WTC11 (cell line): ENCODE measurements around the gene GOSR2. TPM values are rescaled to one million over a fixed set of nuclear protein-coding genes. Genes with fewer than 3 reads are reported as not detected.

Source experiments
- ATAC-seq: fragments of 200-7000 bp; cut with Tn5 transposase; 2 replicates; pipeline ENCODE4 v1.10.0; 2021; ENCODE audit warnings: mild to moderate bottlenecking, moderate library complexity
- CTCF ChIA-PET: fragments of 300-600 bp; sonication (Branson Sonifier 250); formaldehyde crosslinking; loops from one replicate; lab custom pipeline; 2021; ENCODE audit warnings: antibody characterized with exemption; lab: Charles Lee
- POLR2A ChIA-PET: fragments of 350-600 bp; sonication (Branson Sonifier 250); formaldehyde crosslinking; loops from one replicate; lab custom pipeline; 2021; ENCODE audit warnings: antibody characterized with exemption; lab: Charles Lee
- DNase-seq: peaks from one replicate; pipeline ENCODE4 v3.0.0; 2021; ENCODE audit warnings: low spot score
- H3K27ac Mint-ChIP-seq: 2 replicates; pipeline ENCODE4 v1.8.0; 2021; ENCODE audit warnings: mixed read lengths
- H3K27me3 Mint-ChIP-seq: 2 replicates; pipeline ENCODE4 v1.8.0; 2021; ENCODE audit warnings: low read depth, mild to moderate bottlenecking, moderate library complexity, mixed read lengths
- H3K36me3 Mint-ChIP-seq: 2 replicates; pipeline ENCODE4 v1.8.0; 2021; ENCODE audit warnings: mixed read lengths
- H3K4me1 Mint-ChIP-seq: 2 replicates; pipeline ENCODE4 v1.8.0; 2022; ENCODE audit warnings: mixed read lengths
- H3K4me3 Mint-ChIP-seq: 2 replicates; pipeline ENCODE4 v1.8.0; 2021; ENCODE audit warnings: mild to moderate bottlenecking, moderate library complexity, mixed read lengths
- H3K9me3 Mint-ChIP-seq: 2 replicates; pipeline ENCODE4 v1.8.0; 2021; ENCODE audit warnings: mixed read lengths
- ATF1 ChIP-seq: sonication (generic); formaldehyde crosslinking; IDR thresholded peaks from 2 replicates; pipeline ENCODE4 v1.8.1; 2023; ENCODE audit warnings: mild to moderate bottlenecking, moderate library complexity, missing genetic modification reagents
- ATF2 ChIP-seq: sonication (generic); formaldehyde crosslinking; IDR thresholded peaks from 2 replicates; pipeline ENCODE4 v1.8.1; 2022; ENCODE audit warnings: low read depth, missing genetic modification reagents, borderline replicate concordance
- ATF3 ChIP-seq: sonication (generic); formaldehyde crosslinking; conservative IDR thresholded peaks from 2 replicates; pipeline ENCODE4 v1.8.1; 2022; ENCODE audit warnings: mild to moderate bottlenecking, missing genetic modification reagents
- CBFB ChIP-seq: sonication (generic); formaldehyde crosslinking; IDR thresholded peaks from 2 replicates; pipeline ENCODE4 v1.8.1; 2022; ENCODE audit warnings: mild to moderate bottlenecking, low read depth, missing genetic modification reagents
- E2F1 ChIP-seq: sonication (generic); formaldehyde crosslinking; IDR thresholded peaks from 2 replicates; pipeline ENCODE4 v1.8.0; 2022; ENCODE audit warnings: mild to moderate bottlenecking, missing genetic modification reagents
- ELF4 ChIP-seq: sonication (generic); formaldehyde crosslinking; IDR thresholded peaks from 2 replicates; pipeline ENCODE4 v1.8.1; 2022; ENCODE audit warnings: low read depth, mild to moderate bottlenecking, moderate library complexity, missing genetic modification reagents
- FOXP4 ChIP-seq: sonication (generic); formaldehyde crosslinking; IDR thresholded peaks from 2 replicates; pipeline ENCODE4 v1.8.0; 2022; ENCODE audit warnings: mild to moderate bottlenecking, missing genetic modification reagents
- GRHL2 ChIP-seq: fragments of 250-450 bp; sonication (Bioruptor Pico); IDR thresholded peaks from 2 replicates; pipeline ENCODE4 v1.8.0; 2022; ENCODE audit warnings: mild to moderate bottlenecking, moderate library complexity; ENCODE audit not compliant: insufficient replicate concordance, severe bottlenecking
- NFATC4 ChIP-seq: fragments of 250-450 bp; sonication (Bioruptor Pico); IDR thresholded peaks from 2 replicates; pipeline ENCODE4 v1.9.0; 2021; ENCODE audit warnings: mild to moderate bottlenecking
- RORB ChIP-seq: fragments of 250-450 bp; sonication (Bioruptor Pico); IDR thresholded peaks from 2 replicates; pipeline ENCODE4 v1.9.0; 2021; ENCODE audit warnings: mild to moderate bottlenecking
- ZBTB43 ChIP-seq: sonication (generic); formaldehyde crosslinking; IDR thresholded peaks from 2 replicates; pipeline ENCODE4 v1.8.1; 2023; ENCODE audit warnings: mild to moderate bottlenecking, missing genetic modification reagents
- ZNF671 ChIP-seq: fragments of 250-450 bp; sonication (Bioruptor Pico); IDR thresholded peaks from 2 replicates; pipeline ENCODE4 v1.8.0; 2021; ENCODE audit warnings: mild to moderate bottlenecking
- total RNA-seq: library from RNA; stranded (reverse); gene quantifications from 3 replicates; pipeline ENCODE4 v1.2.3, GENCODE V29; 2021
- TF ChIP-seq, protein P1 (sequence below): fragments of 250-450 bp; sonication (Bioruptor Pico); IDR thresholded peaks from 2 replicates; pipeline ENCODE4 v1.9.0; 2021; ENCODE audit warnings: mild to moderate bottlenecking
- TF ChIP-seq, protein P2 (sequence below): sonication (generic); formaldehyde crosslinking; IDR thresholded peaks from 2 replicates; pipeline ENCODE4 v1.8.0; 2023; ENCODE audit warnings: mild to moderate bottlenecking, missing genetic modification reagents
- TF ChIP-seq, protein P3 (sequence below): sonication (generic); formaldehyde crosslinking; IDR thresholded peaks from 2 replicates; pipeline ENCODE4 v1.8.1; 2023; ENCODE audit warnings: mild to moderate bottlenecking, missing genetic modification reagents
- TF ChIP-seq, protein P4 (sequence below): sonication (generic); formaldehyde crosslinking; IDR thresholded peaks from 2 replicates; pipeline ENCODE4 v1.8.0; 2022; ENCODE audit warnings: missing genetic modification reagents
- TF ChIP-seq, protein P5 (sequence below): fragments of 250-450 bp; sonication (Bioruptor Pico); IDR thresholded peaks from 2 replicates; pipeline ENCODE4 v1.9.0; 2021; ENCODE audit warnings: moderate library complexity, mild to moderate bottlenecking, inconsistent platforms, borderline replicate concordance

Gene GOSR2
- total RNA-seq, 1 experiment from 2014 or later, result 45.8 TPM

DNA sequence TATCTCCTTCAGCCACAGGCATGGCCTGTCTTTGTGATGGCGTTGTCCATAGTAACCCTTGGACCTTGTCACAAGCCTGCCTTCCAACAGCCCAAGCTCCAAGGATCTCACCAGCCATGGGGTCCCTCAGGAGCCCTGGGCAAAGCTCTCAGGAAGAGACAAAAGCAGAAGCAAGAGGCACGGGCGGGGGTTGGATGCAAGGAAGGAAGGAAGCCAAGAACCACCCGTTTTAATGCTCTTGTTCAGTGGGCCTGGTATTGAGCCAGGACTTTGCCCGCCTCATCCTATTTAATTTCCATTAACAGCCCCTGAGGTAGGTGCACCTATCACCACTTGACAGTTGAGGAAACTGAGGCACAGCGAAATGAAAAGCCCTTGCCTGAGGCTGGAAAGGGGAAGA lies 32.3 kb upstream of the GOSR2 start:
- no peaks in the 10 kb centered on the region for H3K9me3 Mint-ChIP-seq
- DNase-seq (no peak), ATAC-seq (no peak)
- H3K27me3 Mint-ChIP-seq, result peaks cover 4% of the 10 kb centered on the region; the same call in 1 of the 2 replicates
- no peak overlapping the region for H3K27ac Mint-ChIP-seq
- H3K4me3 Mint-ChIP-seq, result no peak overlapping the region
- ChIA-PET CTCF (no interaction called here), POLR2A (no interaction called here)
- no peaks in the 10 kb centered on the region for H3K36me3 Mint-ChIP-seq
- H3K4me1 Mint-ChIP-seq, result peaks cover 8% of the 10 kb centered on the region; the same call in 1 of the 2 replicates
- TF ChIP-seq, protein P1, sequence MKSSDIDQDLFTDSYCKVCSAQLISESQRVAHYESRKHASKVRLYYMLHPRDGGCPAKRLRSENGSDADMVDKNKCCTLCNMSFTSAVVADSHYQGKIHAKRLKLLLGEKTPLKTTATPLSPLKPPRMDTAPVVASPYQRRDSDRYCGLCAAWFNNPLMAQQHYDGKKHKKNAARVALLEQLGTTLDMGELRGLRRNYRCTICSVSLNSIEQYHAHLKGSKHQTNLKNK (CRISPR knock-in tag), result no peak
- TF ChIP-seq ELF4 (no peak), GRHL2 (CRISPR knock-in tag) (no peak), CBFB (CRISPR knock-in tag) (no peak), ATF1 (CRISPR knock-in tag) (no peak), RORB (CRISPR knock-in tag) (no peak), NFATC4 (CRISPR knock-in tag) (no peak)
- TF ChIP-seq, protein P2, sequence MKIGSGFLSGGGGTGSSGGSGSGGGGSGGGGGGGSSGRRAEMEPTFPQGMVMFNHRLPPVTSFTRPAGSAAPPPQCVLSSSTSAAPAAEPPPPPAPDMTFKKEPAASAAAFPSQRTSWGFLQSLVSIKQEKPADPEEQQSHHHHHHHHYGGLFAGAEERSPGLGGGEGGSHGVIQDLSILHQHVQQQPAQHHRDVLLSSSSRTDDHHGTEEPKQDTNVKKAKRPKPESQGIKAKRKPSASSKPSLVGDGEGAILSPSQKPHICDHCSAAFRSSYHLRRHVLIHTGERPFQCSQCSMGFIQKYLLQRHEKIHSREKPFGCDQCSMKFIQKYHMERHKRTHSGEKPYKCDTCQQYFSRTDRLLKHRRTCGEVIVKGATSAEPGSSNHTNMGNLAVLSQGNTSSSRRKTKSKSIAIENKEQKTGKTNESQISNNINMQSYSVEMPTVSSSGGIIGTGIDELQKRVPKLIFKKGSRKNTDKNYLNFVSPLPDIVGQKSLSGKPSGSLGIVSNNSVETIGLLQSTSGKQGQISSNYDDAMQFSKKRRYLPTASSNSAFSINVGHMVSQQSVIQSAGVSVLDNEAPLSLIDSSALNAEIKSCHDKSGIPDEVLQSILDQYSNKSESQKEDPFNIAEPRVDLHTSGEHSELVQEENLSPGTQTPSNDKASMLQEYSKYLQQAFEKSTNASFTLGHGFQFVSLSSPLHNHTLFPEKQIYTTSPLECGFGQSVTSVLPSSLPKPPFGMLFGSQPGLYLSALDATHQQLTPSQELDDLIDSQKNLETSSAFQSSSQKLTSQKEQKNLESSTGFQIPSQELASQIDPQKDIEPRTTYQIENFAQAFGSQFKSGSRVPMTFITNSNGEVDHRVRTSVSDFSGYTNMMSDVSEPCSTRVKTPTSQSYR (CRISPR knock-in tag), result no peak
- TF ChIP-seq, protein P3, sequence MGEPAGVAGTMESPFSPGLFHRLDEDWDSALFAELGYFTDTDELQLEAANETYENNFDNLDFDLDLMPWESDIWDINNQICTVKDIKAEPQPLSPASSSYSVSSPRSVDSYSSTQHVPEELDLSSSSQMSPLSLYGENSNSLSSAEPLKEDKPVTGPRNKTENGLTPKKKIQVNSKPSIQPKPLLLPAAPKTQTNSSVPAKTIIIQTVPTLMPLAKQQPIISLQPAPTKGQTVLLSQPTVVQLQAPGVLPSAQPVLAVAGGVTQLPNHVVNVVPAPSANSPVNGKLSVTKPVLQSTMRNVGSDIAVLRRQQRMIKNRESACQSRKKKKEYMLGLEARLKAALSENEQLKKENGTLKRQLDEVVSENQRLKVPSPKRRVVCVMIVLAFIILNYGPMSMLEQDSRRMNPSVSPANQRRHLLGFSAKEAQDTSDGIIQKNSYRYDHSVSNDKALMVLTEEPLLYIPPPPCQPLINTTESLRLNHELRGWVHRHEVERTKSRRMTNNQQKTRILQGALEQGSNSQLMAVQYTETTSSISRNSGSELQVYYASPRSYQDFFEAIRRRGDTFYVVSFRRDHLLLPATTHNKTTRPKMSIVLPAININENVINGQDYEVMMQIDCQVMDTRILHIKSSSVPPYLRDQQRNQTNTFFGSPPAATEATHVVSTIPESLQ (CRISPR knock-in tag), result no peak

DNA sequence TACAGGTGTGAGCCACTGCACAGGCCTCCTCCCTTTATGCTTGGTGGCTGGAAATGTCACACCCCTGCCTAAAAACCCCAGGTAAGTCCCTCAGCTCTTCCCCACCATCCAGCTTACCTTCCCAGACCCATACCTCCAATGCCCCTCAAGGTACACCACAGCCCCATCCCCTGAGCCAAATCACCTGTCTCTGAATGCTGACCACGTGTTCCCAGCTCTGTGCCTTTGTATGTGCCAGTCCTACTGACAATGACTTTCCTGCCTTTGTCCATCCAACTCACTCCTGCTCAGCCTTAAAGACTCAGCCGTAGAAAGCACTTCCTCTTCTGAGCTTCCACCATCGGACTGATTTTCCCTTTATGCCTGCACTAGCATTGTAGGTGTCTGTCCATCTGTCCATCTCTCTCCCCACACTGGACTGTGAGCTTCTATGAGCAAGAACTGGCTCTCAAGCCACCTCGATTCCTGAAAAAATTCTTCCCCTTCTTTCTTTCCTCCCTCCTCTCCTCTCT lies 30.7 kb upstream of the GOSR2 start:
- POLR2A ChIA-PET, result no interaction called here
- DNase-seq, result no peak
- TF ChIP-seq, protein P4, sequence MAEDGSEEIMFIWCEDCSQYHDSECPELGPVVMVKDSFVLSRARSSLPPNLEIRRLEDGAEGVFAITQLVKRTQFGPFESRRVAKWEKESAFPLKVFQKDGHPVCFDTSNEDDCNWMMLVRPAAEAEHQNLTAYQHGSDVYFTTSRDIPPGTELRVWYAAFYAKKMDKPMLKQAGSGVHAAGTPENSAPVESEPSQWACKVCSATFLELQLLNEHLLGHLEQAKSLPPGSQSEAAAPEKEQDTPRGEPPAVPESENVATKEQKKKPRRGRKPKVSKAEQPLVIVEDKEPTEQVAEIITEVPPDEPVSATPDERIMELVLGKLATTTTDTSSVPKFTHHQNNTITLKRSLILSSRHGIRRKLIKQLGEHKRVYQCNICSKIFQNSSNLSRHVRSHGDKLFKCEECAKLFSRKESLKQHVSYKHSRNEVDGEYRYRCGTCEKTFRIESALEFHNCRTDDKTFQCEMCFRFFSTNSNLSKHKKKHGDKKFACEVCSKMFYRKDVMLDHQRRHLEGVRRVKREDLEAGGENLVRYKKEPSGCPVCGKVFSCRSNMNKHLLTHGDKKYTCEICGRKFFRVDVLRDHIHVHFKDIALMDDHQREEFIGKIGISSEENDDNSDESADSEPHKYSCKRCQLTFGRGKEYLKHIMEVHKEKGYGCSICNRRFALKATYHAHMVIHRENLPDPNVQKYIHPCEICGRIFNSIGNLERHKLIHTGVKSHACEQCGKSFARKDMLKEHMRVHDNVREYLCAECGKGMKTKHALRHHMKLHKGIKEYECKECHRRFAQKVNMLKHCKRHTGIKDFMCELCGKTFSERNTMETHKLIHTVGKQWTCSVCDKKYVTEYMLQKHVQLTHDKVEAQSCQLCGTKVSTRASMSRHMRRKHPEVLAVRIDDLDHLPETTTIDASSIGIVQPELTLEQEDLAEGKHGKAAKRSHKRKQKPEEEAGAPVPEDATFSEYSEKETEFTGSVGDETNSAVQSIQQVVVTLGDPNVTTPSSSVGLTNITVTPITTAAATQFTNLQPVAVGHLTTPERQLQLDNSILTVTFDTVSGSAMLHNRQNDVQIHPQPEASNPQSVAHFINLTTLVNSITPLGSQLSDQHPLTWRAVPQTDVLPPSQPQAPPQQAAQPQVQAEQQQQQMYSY (CRISPR knock-in tag), result no peak
- TF ChIP-seq ZNF671 (CRISPR knock-in tag) (no peak), ELF4 (no peak), FOXP4 (no peak), ZBTB43 (CRISPR knock-in tag) (no peak), ATF2 (CRISPR knock-in tag) (no peak), ATF3 (CRISPR knock-in tag) (no peak), E2F1 (CRISPR knock-in tag) (no peak)
- TF ChIP-seq, protein P5, sequence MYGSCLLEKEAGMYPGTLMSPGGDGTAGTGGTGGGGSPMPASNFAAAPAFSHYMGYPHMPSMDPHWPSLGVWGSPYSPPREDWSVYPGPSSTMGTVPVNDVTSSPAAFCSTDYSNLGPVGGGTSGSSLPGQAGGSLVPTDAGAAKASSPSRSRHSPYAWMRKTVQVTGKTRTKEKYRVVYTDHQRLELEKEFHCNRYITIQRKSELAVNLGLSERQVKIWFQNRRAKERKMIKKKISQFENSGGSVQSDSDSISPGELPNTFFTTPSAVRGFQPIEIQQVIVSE (CRISPR knock-in tag), result no peak

More for the DNA sequence above, 30.7 kb upstream of the GOSR2 start:
- no peak overlapping the region for H3K27ac Mint-ChIP-seq
- H3K9me3 Mint-ChIP-seq, result no peaks in the 10 kb centered on the region
- no peaks in the 10 kb centered on the region; the same call in 1 of the 2 replicates for H3K27me3 Mint-ChIP-seq
- H3K4me3 Mint-ChIP-seq, result no peak overlapping the region
- no peak for ATAC-seq
- CTCF ChIA-PET, result interaction anchor here (1.0 to 1.3 kb wide), 2 partner anchors 16 to 50 kb away, joined by 3 to 6 read pairs; no protein-coding TSS in a partner anchor
- H3K36me3 Mint-ChIP-seq, result no peaks in the 10 kb centered on the region
- H3K4me1 Mint-ChIP-seq, result peaks cover 8% of the 10 kb centered on the region; the same call in 1 of the 2 replicates
